Posterior vena cava (tissue), 2 donors: ENCODE data around the gene TCP11. TPM values are rescaled to one million over a fixed set of nuclear protein-coding genes. Genes with fewer than 3 reads are reported as not detected.

Experiments
- DNase-seq: peaks from one replicate; pipeline ENCODE4 v3.0.0-alpha.2; 2020; ENCODE audit warnings: low spot score
- intact Hi-C, 2 donors: fragments of 100-400 bp; cut with DNase I; formaldehyde crosslinking; loops; one replicate each; pipeline versions ENCODE4 v1.14.1 to v1.14.2; 2022 to 2023
- total RNA-seq, 2 donors: library from RNA; stranded (reverse); fragmentation: NEBNext Ultra II Directional; extraction: Animal tissue kit (Norgen Biotek cat#: 25700); gene quantifications; one replicate each; pipeline ENCODE4 v1.2.1, GENCODE V29; 2021
- donor health status: DM: yes; HTN: yes; CAD: no.
- donor health status: DM: yes; HTN: yes; CAD: no.

TCP11 gene
- total RNA-seq, 2 donors from 2014 or later = not detected

GRCh38 chr6:35174088-35174434 lies 32.9 kb upstream of the TCP11 start:
- no peak for DNase-seq

GRCh38 chr6:35173427-35174087 lies 32.4 kb upstream of the TCP11 start:
- no peak for DNase-seq
- intact Hi-C loops = loop anchor here in 1 of 2 donors (5.0 kb wide), 1 partner anchor 466 kb away; no protein-coding TSS in a partner anchor

More at GRCh38 chr6:35174088-35174434, 32.9 kb upstream of the TCP11 start:
- intact Hi-C loops = loop anchor here in 1 of 2 donors (5.0 kb wide), 1 partner anchor 467 kb away; no protein-coding TSS in a partner anchor

GRCh38 chr6:35173044-35173426 lies 31.9 kb upstream of the TCP11 start:
- intact Hi-C loops = loop anchor here in 1 of 2 donors (5.0 kb wide), 1 partner anchor 466 kb away; no protein-coding TSS in a partner anchor
- no peak for DNase-seq

- no peak for DNase-seq
- intact Hi-C loops = loop anchor here in 1 of 2 donors (5.0 kb wide), 1 partner anchor 464 kb away; no protein-coding TSS in a partner anchor
Observed at GRCh38 chr6:35170891-35171290, 29.8 kb upstream of the TCP11 start.

- no peak for DNase-seq
- intact Hi-C loops = loop anchor here in 1 of 2 donors (5.0 kb wide), 1 partner anchor 463 kb away; no protein-coding TSS in a partner anchor
Observed at GRCh38 chr6:35170166-35170565, 29.0 kb upstream of the TCP11 start.

- no peak for DNase-seq
- intact Hi-C loops = no loop called here
Observed at GRCh38 chr6:35168461-35168861, 27.3 kb upstream of the TCP11 start.

GRCh38 chr6:35167505-35167904 lies 26.4 kb upstream of the TCP11 start:
- intact Hi-C loops = no loop called here
- DNase-seq = no peak

GRCh38 chr6:35166520-35166919 lies 25.4 kb upstream of the TCP11 start:
- intact Hi-C loops = no loop called here
- no peak for DNase-seq

- intact Hi-C loops = no loop called here
Observed at GRCh38 chr6:35166116-35166515, 25.0 kb upstream of the TCP11 start.

GRCh38 chr6:35165630-35166071 lies 24.5 kb upstream of the TCP11 start:
- intact Hi-C loops = no loop called here
- DNase-seq = no peak

More at GRCh38 chr6:35166116-35166515, 25.0 kb upstream of the TCP11 start:
- no peak for DNase-seq

GRCh38 chr6:35164868-35165267 lies 23.7 kb upstream of the TCP11 start:
- DNase-seq = no peak
- intact Hi-C loops = loop anchor here in 1 of 2 donors (5.0 kb wide), 1 partner anchor 32 kb away; no protein-coding TSS in a partner anchor

GRCh38 chr6:35164277-35164676 lies 23.1 kb upstream of the TCP11 start:
- DNase-seq = no peak
- intact Hi-C loops = loop anchor here in 1 of 2 donors (5.0 kb wide), 1 partner anchor 33 kb away; no protein-coding TSS in a partner anchor

- no peak for DNase-seq
- intact Hi-C loops = loop anchor here in 1 of 2 donors (5.0 kb wide), 1 partner anchor 33 kb away; no protein-coding TSS in a partner anchor
Observed at GRCh38 chr6:35163836-35164235, 22.7 kb upstream of the TCP11 start.

- no peak for DNase-seq
- intact Hi-C loops = loop anchor here in 1 of 2 donors (5.0 kb wide), 1 partner anchor 35 kb away; no protein-coding TSS in a partner anchor
Observed at GRCh38 chr6:35161776-35162607, 20.9 kb upstream of the TCP11 start.

- intact Hi-C loops = loop anchor here in 1 of 2 donors (5.0 kb wide), 1 partner anchor 36 kb away; no protein-coding TSS in a partner anchor
- DNase-seq = no peak
Observed at GRCh38 chr6:35161266-35161665, 20.1 kb upstream of the TCP11 start.

GRCh38 chr6:35160642-35161041 lies 19.5 kb upstream of the TCP11 start:
- no peak for DNase-seq
- intact Hi-C loops = loop anchor here in 1 of 2 donors (5.0 kb wide), 1 partner anchor 37 kb away; no protein-coding TSS in a partner anchor

- intact Hi-C loops = no loop called here
Observed at GRCh38 chr6:35158520-35158919, 17.4 kb upstream of the TCP11 start.

GRCh38 chr6:35154947-35155346 lies 13.8 kb upstream of the TCP11 start:
- intact Hi-C loops = no loop called here
- DNase-seq = no peak

More at GRCh38 chr6:35158520-35158919, 17.4 kb upstream of the TCP11 start:
- no peak for DNase-seq

- intact Hi-C loops = no loop called here
- DNase-seq = no peak
Observed at GRCh38 chr6:35154262-35154661, 13.1 kb upstream of the TCP11 start.
